HG02571 (cell line): ENCODE results near the gene PHLDB1.
"Not testable (repeated sequence)": the region's sequence is repeated elsewhere in the genome, so short reads cannot be mapped to it uniquely, and the experiment has no call there.

Source experiments
- ATAC-seq: cut with Tn5 transposase; IDR thresholded peaks from one replicate; pipeline ENCODE4 v1.9.1; 2021; ENCODE audit warnings: mild to moderate bottlenecking, moderate library complexity; ENCODE audit not compliant: unreplicated experiment

PHLDB1 gene

DNA sequence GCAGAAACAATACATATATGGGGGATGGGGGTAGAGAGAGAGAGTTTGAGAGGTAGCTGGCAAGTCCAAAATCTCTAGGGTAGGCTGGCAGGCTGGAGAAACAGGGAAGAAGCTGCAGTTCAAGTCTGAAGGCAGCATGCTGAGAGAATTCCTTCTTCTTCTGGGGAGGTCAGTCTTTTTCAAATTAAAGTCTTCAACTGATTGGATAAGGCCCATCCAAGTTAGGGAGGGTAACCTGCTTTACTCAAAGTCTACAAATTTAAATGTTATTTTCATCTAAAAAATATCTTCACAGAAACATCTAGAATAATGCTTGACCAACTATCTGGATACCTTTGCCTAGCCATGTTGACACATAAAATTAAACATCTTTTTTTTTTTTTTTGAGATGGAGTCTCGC, 75.0 kb downstream of the PHLDB1 start:
- no peak for ATAC-seq

DNA sequence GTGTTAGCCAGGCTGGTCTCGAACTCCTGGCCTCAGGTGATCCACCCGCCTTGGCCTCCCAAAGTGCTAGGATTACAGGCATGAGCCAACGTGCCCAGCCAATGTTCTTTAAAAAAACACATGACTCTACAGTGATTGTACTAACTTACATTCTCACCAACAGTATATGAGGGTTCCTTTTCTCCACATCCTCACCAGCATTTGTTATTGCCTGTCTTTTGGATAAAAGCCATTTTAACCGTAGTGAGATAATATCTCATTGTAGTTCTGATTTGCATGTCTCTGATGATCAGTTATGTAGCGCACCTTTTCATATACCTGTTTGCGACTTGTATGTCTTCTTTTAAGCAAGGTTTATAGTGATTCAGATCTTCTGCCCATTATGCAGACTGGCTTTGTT, 75.5 kb downstream of the PHLDB1 start:
- ATAC-seq = not testable (repeated sequence)

DNA sequence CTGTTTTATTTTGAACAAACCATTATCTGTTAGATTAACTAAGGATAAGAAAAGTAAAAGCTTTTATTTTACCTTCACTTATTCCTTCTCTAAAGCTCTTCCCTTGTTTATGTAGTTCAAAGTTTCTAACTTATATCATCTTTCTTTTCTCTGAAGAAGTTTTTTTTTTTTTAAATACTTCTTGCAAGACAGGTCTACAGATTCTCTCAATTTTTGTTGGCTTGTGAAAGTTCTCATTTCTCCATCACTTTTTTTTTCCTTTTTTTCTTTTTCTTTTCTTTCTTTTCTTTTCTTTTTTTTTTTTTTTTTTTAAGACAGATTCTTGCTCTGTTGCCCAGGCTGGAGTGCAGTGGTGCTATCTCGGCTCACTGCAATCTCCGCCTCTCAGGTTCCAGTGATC, 76.8 kb downstream of the PHLDB1 start:
- ATAC-seq = no peak

DNA sequence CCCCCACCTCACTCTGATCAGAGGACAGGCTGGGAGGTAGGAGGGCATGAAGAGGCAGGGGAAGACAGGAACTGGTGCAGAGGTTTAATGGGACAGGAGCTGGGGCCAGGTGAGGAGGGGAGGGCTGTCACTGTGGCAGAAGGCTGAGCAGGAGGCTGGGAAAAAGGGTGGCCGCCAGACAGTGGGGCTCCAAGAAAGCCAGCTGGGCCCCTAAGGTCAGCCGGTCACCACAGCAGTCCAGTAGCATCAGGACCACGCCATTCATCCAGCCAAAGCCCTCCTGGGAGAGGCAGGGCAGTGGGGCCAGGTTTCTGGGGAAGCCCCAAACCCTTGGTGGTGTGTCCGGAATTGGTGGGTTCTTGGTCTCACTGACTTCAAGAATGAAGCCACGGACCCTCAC, 80.5 kb downstream of the PHLDB1 start:
- ATAC-seq = no peak

DNA sequence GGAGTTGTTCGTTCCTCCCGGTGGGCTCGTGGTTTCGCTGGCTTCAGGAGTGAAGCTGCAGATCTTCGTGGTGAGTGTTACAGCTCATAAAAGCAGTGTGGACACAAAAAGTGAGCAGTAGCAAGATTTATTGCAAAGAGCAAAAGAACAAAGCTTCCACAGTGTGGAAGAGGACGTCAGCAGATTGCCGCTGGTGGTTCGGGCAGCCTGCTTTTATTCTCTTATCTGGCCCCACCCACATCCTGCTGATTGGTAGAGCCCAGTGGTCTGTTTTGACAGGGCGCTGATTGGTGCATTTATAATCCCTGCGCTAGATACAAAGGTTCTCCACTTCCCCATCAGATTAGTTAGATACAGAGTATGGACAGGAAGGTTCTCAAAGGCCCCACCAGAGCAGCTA, 80.9 kb downstream of the PHLDB1 start:
- not testable (repeated sequence) for ATAC-seq

DNA sequence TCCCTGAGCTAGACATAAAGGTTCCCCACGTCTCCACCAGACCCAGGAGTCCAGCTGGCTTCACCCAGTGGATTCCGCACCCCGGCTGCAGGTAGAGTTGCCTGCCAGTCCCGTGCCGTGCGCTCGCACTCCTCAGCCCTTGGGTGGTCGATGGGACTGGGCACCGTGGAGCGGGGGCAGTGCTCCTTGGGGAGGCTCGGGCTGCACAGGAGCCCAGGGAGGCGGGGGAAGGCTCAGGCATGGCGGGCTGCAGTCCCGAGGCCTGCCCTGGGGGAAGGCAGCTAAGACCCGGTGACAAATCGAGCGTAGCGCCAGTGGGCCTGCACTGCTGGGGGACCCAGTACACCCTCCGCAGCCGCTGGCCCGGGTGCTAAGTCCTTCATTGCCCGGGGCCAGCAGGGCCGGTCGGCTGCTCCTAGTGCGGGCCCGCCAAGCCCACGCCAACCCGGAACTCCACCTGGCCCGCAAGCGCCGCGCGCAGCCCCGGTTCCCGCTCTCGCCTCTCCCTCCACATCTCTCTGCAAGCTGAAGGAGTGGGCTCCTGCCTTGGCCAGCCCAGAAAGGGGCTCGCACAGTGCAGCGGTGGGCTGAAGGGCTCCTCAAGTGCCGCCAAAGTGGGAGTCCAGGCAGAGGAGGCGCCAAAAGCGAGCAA, 81.6 kb downstream of the PHLDB1 start:
- ATAC-seq = no peak

DNA sequence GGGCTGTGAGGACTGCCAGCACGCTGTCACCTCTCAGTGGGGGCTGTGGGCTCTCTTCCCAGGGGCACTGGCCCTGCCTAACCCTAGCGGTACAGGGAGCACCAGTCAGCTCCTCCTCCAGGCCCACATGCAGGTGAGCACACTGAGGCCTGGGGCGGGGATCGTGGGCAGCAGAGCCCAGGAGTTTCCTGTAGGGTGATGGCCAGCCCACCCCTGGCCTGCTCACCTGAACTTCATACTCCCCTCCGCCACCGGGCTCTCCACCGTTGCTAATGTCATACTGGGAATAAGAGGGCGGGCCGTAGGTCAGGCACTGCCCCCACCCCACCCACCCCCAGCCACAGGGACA, 82.1 kb downstream of the PHLDB1 start:
- ATAC-seq = no peak

DNA sequence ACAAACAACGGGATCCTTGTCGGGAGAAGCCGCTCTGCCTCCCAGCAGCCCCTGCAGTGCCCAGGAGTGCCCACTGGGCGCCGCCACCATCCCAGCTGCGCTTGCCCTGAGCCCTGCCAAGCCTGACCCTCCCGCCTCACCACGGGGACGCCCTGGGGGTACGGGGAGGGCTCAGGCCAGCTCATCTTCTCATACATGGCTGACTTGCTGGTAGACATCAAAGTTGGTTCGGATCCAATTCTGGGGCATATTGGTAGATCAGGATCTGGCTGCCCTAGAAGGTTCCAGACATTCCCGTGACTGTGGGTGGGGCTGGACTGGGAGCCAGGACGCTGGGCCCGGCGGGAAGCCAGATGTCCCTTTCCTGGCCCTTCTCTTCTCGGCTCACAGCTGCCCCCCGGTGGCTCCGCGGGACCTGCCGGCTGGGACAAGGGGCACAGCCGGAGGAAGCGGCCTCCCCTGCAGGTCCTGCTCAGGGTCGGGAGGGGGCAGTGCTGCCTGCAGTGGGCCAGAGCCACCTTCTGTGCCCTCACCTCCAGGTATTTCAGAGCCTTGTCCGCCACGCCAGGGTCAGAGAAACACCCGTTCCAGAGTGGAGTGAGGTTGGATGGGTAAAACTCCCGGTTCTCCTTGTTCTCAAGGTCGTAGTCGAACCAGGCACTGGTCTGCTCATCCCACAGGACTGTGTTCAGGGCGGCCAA, 82.6 kb downstream of the PHLDB1 start:
- peak; percentile 75 for ATAC-seq

DNA sequence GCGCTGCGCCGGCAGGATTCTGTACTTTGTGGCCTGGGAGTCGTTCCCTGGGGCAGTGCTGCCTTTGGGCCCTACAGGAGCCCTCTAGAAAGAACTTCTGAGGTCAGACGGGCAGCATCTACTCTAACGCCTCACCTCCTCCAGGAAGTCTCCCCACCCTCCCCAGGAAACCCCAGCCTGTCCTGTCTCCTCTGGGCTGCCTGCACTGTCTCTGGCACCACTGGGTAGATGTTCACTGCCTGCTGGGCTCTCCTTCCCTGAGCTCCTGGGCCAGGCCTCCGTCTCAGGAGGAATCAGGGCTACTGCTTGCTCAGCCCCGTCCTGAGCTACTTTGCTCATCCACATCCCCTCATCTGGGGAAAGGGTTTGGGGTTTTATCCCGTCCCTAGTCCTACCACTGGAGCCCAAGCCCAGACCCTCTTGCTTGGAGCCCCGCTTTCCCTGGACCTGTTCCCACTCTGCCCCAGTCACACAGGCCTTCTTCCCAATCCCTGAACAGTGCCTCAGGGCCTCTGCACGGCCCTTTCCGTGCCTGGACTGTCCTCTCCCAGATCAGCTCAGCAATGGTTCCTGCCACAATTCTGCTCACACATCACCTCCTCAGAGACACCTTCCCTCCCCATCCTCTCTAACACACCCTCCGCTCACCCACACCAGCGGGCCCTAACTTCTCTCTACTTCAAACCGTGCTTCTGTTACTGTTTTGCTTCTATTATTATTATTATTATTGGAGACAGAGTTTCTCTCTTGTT, 83.3 kb downstream of the PHLDB1 start:
- ATAC-seq = no peak

DNA sequence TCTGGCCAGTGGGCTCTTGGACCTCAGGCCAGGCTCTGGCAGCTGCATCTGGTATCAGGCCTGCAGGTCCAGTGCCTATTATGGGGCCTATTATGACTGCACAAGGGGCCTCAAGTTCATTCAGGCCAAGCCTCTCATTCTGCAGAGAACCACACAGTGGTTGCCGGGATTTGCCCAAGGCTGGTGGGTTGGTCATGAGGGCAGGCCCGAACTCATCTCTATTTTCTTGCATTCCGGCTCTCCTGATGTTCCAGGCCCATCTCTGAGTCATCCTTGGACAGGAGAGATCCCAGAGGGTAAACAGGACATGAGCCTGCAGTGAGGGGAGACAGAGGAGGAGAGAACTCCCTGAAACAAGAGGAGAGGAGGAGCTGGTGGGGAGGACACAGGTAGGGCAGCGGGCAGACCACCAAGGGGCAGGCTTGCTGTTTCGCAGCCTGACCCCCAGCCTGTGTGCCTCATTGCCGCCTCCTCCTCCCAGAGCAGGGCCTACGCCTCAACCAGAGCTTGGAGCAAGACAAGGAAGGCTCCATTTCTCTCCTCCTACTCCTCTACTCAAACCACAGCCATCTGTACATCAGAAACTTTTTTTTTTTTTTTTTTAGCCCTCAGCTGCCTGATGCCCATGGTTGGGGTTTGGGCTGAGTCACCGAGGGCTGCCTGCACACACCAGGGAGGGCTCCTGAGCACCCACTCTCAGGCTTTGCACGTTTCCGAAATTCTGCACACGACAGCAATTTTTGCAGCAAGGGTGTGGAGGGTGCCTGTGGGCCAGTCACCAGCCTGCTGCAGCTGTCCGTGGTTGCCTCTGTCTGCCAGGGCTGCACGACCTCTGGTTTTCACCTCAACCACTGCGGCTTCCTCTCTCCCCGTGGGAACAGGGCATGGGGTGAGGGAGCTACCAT, 84.8 kb downstream of the PHLDB1 start:
- ATAC-seq = peak; percentile 31

DNA sequence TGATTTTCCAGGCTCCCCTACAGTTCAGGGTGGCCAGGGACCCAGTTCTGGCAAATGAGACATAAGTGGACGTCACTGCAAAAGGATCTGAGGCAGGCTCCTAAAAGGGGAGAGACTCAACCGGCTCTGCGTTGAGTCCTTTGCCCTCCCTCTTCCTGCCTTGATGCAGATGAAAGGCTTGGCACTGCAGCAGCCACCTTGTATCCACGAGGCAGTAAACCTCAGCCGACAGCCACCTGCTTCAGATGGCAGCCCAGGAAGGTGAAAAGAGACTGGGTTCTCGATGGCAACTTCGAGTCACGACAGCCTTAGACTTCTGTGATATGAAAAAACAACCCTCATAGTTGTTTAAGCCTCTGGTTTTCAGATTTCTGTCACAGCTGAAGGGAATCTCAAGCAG, 86.8 kb downstream of the PHLDB1 start:
- no peak for ATAC-seq

DNA sequence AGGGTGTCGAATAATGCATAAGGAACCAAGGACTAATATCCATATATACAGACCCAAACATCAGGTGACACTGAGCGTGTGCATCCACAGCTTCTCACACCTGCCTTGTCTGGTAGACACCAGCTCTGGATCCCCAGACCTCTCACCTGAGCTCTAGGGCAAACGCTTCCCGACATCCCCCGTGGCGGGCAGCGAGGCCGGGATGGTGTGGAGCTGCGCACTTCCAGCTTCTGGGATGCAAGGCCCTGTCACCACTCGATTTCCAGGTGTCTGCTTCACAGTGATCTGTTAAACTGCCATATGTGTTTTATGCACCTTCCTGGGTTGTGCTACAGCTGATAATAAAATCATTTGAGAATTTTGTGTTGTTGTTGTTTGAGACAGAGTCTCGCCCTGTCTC, 87.4 kb downstream of the PHLDB1 start:
- ATAC-seq = no peak

DNA sequence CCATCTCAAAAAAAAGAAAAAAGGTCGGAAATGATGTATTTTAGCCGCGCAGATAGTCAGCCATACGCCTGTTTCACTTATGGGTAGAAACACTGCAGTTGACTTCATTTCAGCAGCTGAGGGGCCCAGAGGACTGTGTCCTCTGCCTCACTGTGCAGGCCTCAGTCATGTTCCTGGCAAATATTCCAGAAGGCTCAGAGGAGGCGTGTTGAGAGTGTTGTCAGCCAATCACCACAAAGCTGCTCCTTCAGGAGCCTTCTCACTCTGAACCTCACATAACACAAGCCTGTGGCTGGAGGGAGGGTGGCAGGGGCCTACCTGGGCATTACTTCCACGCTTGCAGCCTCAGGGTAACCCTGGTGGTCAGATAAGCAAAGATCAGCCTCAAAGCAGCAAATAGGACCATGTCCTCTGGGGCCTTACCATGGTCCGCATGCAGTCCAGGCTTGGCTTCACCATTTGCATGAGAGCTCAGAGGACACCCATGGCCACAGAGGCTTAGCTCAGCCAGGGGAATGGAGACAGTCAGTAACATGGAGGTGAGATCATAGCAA, 89.3 kb downstream of the PHLDB1 start:
- no peak for ATAC-seq

DNA sequence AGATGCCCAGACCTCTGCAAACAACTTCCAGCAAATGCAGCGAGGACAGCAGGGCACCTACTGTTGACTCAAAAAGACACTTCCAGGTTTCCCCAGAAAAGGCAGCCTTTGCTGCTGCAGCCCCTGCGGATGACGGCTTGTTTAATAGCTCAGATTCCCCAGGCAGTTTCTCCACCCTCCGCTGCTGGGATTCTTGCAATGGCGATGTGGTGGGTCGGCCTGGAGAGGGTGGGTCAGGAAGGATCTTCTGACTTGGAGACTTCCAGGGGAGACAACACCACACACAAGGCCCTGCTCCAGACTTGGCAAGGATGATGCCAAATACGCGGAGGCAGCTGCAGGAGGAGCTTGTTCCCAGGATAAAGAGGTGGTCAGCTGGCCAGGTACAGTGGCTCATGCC, 89.9 kb downstream of the PHLDB1 start:
- no peak for ATAC-seq

DNA sequence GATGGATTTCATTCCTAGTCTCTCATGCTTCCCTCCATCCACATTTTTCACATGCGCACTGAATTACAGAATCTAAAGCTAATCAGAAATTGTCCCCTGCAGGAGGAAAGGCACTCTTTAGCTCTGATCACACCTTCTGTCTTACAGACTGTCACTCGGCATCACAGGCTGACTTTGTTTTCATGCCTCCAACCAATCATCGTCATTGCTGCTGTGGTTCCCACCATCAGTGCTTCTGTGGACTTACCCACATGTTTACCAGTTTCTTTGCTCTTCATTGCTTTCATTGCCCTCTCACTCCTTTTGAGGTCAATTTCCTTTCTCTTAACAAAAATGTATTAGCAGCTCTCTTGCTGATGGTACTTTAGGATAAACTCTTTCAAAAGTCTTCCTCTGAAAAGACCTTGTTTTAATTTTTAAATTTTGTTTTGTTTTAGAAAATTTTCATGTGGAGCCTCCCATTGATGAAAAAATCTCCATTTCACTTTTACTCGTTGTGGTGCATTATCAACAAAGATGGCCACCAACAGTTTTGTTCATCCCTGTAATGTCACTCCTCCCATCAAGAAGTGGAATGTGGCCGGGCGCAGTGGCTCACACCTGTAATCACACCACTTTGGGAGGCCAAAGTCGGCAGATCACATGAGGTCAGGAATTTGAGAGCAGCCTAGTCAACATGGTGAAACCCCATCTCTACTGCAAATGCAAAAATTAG, 92.2 kb downstream of the PHLDB1 start:
- ATAC-seq = no peak

DNA sequence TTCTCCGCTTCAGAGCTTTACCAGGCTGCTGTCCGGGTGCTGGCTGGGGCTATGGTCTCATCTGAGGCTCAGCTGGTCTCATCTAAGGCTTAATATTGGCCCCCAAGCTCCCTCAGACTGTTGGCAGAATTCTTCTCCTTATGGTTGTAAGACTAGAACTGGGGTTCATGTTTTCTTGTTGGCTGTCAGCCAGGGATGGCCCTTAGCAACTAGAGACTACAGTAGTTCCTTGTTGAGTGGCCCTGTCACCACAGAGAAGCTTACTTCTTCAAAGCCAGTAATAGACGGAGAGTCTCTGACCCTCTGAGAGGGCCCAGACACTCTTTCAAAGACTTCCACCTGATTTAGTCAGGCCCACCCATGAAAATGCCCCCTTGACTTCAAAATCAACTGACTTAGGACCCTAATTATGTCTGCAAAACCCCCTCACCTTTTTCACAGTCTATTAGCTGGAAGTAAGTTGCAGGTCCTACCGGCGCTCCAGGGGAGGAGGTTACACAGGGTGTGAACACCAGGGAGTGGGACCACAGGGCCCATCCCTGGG, 96.2 kb downstream of the PHLDB1 start:
- ATAC-seq = no peak

DNA sequence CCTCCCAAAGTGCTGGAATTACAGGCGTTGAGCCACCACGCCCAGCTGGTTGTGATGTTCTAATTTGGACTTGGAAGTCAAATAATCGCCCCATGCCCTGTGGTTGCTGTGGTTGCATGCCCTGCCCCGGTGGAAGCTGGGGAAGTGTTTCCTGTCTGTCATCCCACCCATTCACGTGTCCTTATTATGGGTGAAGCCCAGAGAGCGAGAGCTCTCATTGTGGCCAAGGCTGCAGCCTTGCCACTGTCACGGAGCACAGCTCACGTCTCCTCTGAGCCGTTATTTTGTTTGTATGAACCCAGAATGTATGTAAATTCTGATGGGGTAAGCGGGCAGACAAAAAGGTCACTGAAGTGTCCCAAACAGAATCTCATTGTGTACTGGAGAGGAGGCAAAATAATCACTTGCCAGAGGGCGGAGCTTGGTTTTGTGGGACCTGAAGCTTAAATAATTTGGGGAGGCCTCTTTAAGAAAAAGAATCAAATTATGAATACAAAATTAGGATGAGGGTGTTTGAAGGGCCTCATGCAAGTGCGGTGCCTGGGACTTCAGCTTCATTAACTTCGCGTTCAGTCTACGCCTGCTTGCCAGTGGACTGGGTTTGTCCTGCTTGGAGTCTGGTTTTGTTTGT, 97.8 kb downstream of the PHLDB1 start:
- no peak for ATAC-seq

DNA sequence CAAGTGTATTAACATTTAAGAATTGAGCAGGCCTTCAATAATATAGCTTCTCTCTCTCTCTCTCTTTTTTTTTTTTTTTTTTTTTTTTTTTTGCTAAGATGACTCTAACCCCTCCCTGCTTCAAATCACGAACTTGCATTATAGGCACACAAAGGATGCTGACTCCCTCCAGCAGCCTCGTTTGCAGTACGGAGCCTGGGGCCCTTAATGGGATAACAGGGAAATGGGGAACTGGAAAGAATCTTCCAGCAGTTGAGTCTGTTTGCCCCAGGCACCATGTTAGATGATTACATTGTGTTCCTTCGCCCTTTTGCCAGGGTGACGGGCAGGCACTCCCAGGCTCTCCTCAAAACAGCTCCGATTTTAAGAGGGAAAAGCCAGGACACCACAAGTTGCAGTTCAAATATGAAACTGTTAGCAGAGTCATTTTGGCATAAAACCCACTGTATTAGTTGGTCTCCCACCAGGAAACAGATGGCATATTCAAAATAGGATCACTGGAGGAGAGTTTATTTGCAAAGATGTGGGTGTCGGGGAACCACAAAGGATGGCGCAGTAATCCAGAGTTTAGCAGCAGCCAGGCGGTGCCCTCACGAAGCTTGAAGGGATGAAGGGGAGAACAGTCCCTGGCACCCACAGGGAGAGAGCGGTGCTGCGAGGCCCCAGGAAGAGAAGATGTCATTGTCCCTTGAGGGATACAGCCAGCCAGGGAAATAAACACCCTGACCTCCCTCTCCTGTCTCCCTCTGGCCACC, 98.6 kb downstream of the PHLDB1 start:
- ATAC-seq = no peak

DNA sequence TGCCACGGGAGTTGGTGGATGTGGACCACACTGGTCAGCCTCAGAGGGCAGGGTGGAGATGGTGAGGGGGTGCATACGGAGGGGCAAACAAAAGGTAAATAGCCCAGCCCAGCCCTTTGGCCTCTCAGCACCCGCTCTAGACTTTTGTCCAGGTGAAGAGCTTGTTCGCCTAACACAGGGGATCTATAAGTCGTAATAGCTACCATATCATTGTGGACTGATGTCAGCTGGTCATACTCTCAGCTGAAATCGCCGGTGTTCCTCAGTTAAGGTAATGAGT, 99.1 kb downstream of the PHLDB1 start:
- ATAC-seq = no peak
